Thymus (tissue), 11 donors: ENCODE measurements around the gene XPNPEP2. TPM values are rescaled to one million over a fixed set of nuclear protein-coding genes. Genes with fewer than 3 reads are reported as not detected.

Experiments used
- DNase-seq, 9 donors: peaks; one replicate each; pipeline ENCODE4 v3.0.0-alpha.2; 2013; ENCODE audit warnings: low spot score in 9 of 9, low read depth in 6 of 9, missing footprints in 1 of 9
- H3K27ac ChIP-seq, 2 donors: one replicate each; pipeline ENCODE4 v1.5.1; 2013; ENCODE audit warnings: control low read depth in 1 of 2, low read depth in 1 of 2, low read length in 1 of 2, mild to moderate bottlenecking in 1 of 2, moderate library complexity in 1 of 2
- H3K27me3 ChIP-seq, 2 donors: one replicate each; pipeline ENCODE4 v1.5.1; 2013; ENCODE audit warnings: low read length in 1 of 2; ENCODE audit not compliant: control insufficient read depth in 2 of 2, insufficient read depth in 1 of 2
- H3K36me3 ChIP-seq, 2 donors: one replicate each; pipeline ENCODE4 v1.5.1; 2013; ENCODE audit warnings: low read length in 1 of 2, mild to moderate bottlenecking in 1 of 2, moderate library complexity in 1 of 2; ENCODE audit not compliant: control insufficient read depth in 2 of 2, insufficient read depth in 2 of 2
- H3K4me1 ChIP-seq, 2 donors: one replicate each; pipeline ENCODE4 v1.5.1; 2013; ENCODE audit warnings: low read length in 2 of 2; ENCODE audit not compliant: control insufficient read depth in 2 of 2, insufficient read depth in 2 of 2
- H3K4me3 ChIP-seq, 2 donors: one replicate each; pipeline ENCODE4 v1.5.1; 2013; ENCODE audit warnings: low read length in 2 of 2, control low read depth in 1 of 2, mild to moderate bottlenecking in 1 of 2
- H3K9me3 ChIP-seq, 2 donors: one replicate each; pipeline ENCODE4 v1.5.1; 2013; ENCODE audit warnings: low read length in 1 of 2, mild to moderate bottlenecking in 1 of 2; ENCODE audit not compliant: control insufficient read depth in 2 of 2, insufficient read depth in 1 of 2
- WGBS: extraction: QIAGEN DNeasy Blood & Tissue Kit; methylation state at CpG from one replicate; pipeline ENCODE4 v1.1.7; 2013; 5-methylcytosine and 5-hydroxymethylcytosine counted together
- polyA plus RNA-seq: library from polyadenylated mRNA; stranded (reverse); fragments of 200-250 nt; gene quantifications from one replicate; pipeline ENCODE4 v1.2.3, GENCODE V29; 2013
- total RNA-seq: library from RNA; stranded (reverse); fragments of 120-200 nt; gene quantifications from one replicate; pipeline ENCODE4 v1.2.4, GENCODE V29; 2013
- donor health status: healthy.

XPNPEP2 gene
- total and polyA plus RNA-seq, 2 donors: 0.62 to 0.90 TPM

- no peaks in the 10 kb centered on the region for H3K27me3 ChIP-seq
- H3K9me3 ChIP-seq: no peaks in the 10 kb centered on the region
- no peak overlapping the region for H3K27ac ChIP-seq
- 23% methylated on average over 22 of the region's 22 CpGs for WGBS
- H3K4me3 ChIP-seq: no peak overlapping the region
- peaks cover 11 to 55% of the 10 kb centered on the region in 2 donors for H3K4me1 ChIP-seq
- no peaks in the 10 kb centered on the region for H3K36me3 ChIP-seq
- DNase-seq: peak in 1 of 9 donors; percentile 55
Observed at GRCh38 chrX:129754056-129755024, 15.6 kb downstream of the XPNPEP2 start.

GRCh38 chrX:129755779-129756650 is 17.2 kb downstream of the XPNPEP2 start:
- peak in 1 of 9 donors; percentile 77 for DNase-seq
- no peaks in the 10 kb centered on the region for H3K36me3 ChIP-seq
- H3K9me3 ChIP-seq: no peaks in the 10 kb centered on the region
- H3K27ac ChIP-seq: peak overlapping the region; percentile 53 to 85
- no peaks in the 10 kb centered on the region for H3K27me3 ChIP-seq
- H3K4me3 ChIP-seq: peak overlapping the region; percentile 17 to 31
- H3K4me1 ChIP-seq: peaks cover 17 to 70% of the 10 kb centered on the region in 2 donors
- WGBS: 49% methylated on average over 18 of the region's 18 CpGs

- no peaks in the 10 kb centered on the region for H3K9me3 ChIP-seq
- no peak overlapping the region for H3K4me3 ChIP-seq
- H3K27me3 ChIP-seq: no peaks in the 10 kb centered on the region
- H3K4me1 ChIP-seq: peaks cover 17 to 68% of the 10 kb centered on the region in 2 donors
- peak in 2 of 9 donors; percentile 61 to 85 for DNase-seq
- peak overlapping the region; percentile 52 to 86 for H3K27ac ChIP-seq
- no peaks in the 10 kb centered on the region for H3K36me3 ChIP-seq
- WGBS: 15% methylated on average over 14 of the region's 14 CpGs
Observed at GRCh38 chrX:129759576-129760061, 20.8 kb downstream of the XPNPEP2 start.

GRCh38 chrX:129760155-129760554 is 21.4 kb downstream of the XPNPEP2 start:
- H3K4me1 ChIP-seq: peaks cover 17 to 62% of the 10 kb centered on the region in 2 donors
- WGBS: 35% methylated on average over 9 of the region's 9 CpGs
- no peaks in the 10 kb centered on the region for H3K36me3 ChIP-seq
- H3K27ac ChIP-seq: peak overlapping the region; percentile 27 to 86
- H3K4me3 ChIP-seq: no peak overlapping the region
- no peak for DNase-seq
- no peaks in the 10 kb centered on the region for H3K27me3 ChIP-seq
- H3K9me3 ChIP-seq: no peaks in the 10 kb centered on the region

- Histone ChIP-seq H3K9me3 (no peaks in the 10 kb centered on the region), H3K4me3 (no peak overlapping the region), H3K4me1 (peaks cover 17 to 54% of the 10 kb centered on the region in 2 donors), H3K27me3 (no peaks in the 10 kb centered on the region), H3K36me3 (no peaks in the 10 kb centered on the region), H3K27ac (no peak overlapping the region)
- WGBS: 98% methylated on average over 6 of the region's 6 CpGs
- DNase-seq: no peak
Observed at GRCh38 chrX:129760981-129761380, 22.2 kb downstream of the XPNPEP2 start.

- H3K27ac ChIP-seq: no peak overlapping the region
- no peaks in the 10 kb centered on the region for H3K9me3 ChIP-seq
- WGBS: 100% methylated on average over 4 of the region's 4 CpGs
- DNase-seq: no peak
- no peaks in the 10 kb centered on the region for H3K36me3 ChIP-seq
- no peaks in the 10 kb centered on the region for H3K27me3 ChIP-seq
- H3K4me3 ChIP-seq: no peak overlapping the region
- peaks cover 17 to 48% of the 10 kb centered on the region in 2 donors for H3K4me1 ChIP-seq
Observed at GRCh38 chrX:129761596-129761995, 22.8 kb downstream of the XPNPEP2 start.

- Histone ChIP-seq H3K36me3 (no peaks in the 10 kb centered on the region), H3K27ac (no peak overlapping the region), H3K4me3 (no peak overlapping the region), H3K27me3 (no peaks in the 10 kb centered on the region), H3K9me3 (no peaks in the 10 kb centered on the region), H3K4me1 (peaks cover 20 to 49% of the 10 kb centered on the region in 2 donors)
- no peak for DNase-seq
- 98% methylated on average over 3 of the region's 3 CpGs for WGBS
Observed at GRCh38 chrX:129762448-129762847, 23.7 kb downstream of the XPNPEP2 start.

- Histone ChIP-seq H3K4me3 (no peak overlapping the region), H3K36me3 (no peaks in the 10 kb centered on the region), H3K4me1 (peaks cover 28 to 50% of the 10 kb centered on the region in 2 donors), H3K27me3 (no peaks in the 10 kb centered on the region), H3K27ac (no peak overlapping the region), H3K9me3 (no peaks in the 10 kb centered on the region)
- no peak for DNase-seq
Observed at GRCh38 chrX:129763666-129764065, 24.9 kb downstream of the XPNPEP2 start.
